Renal cortex interstitium (tissue), 11 donors: ENCODE measurements around the gene NEU4. TPM values are rescaled to one million over a fixed set of nuclear protein-coding genes. Genes with fewer than 3 reads are reported as not detected.
"Not testable (repeated sequence)": the region's sequence is repeated elsewhere in the genome, so short reads cannot be mapped to it uniquely, and the experiment has no call there.

Source experiments
- DNase-seq, 11 donors: peaks; one replicate each; pipeline ENCODE4 v3.0.0-alpha.2; 2013; ENCODE audit warnings: low read depth in 9 of 11, low spot score in 4 of 11; ENCODE audit errors: extremely low read depth in 1 of 11
- polyA plus RNA-seq, 3 donors: library from polyadenylated mRNA; unstranded; fragments of 120-200 nt; gene quantifications; one replicate each; pipeline ENCODE4 v1.2.1, GENCODE V29; 2013; ENCODE audit not compliant: insufficient read length in 3 of 3

NEU4 gene
- polyA plus RNA-seq, 3 donors: 0.56 to 2.2 (median 1.9) TPM

DNA sequence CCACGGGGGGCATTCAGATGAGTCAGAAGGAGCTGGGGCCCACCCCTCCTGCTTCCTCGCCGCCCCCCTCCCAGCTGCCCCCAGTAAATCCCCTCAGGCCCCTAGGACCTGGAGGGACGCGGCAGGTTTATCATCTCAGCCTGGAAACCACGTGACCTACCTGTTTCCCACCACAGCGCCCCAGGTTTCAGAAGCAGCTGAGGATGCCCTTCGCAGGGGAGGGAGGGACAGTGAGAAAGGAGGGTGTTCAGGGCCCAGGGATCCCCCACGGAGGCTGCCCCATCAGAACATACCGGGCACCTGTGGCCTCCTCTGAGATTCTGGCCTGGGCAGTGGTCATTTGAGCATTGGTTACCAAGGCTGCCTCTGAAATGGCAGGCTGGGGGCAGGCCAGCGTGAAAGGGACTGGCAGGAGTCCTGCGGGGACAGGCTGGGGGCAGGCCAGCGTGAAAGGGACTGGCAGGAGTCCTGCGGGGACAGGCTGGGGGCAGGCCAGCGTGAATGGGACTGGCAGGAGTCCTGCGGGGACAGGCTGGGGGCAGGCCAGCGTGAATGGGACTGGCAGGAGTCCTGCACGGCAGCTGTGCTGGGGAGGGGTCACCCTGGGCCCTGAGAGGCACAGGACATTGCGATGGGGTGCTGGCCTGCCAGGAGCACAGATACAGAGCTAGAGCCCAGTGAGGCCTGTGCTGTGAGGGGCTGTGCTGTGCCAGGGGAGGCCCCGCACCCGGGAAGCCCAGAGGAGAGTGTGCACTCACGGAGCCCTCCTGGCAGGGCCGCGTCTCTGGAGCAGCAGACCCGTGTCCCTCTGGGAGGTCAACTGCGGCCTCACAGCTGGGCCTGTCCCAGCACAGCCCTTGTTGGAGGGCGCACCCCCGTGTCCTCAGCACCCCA is 1.6 kb downstream of the NEU4 start:
- DNase-seq: no peak

DNA sequence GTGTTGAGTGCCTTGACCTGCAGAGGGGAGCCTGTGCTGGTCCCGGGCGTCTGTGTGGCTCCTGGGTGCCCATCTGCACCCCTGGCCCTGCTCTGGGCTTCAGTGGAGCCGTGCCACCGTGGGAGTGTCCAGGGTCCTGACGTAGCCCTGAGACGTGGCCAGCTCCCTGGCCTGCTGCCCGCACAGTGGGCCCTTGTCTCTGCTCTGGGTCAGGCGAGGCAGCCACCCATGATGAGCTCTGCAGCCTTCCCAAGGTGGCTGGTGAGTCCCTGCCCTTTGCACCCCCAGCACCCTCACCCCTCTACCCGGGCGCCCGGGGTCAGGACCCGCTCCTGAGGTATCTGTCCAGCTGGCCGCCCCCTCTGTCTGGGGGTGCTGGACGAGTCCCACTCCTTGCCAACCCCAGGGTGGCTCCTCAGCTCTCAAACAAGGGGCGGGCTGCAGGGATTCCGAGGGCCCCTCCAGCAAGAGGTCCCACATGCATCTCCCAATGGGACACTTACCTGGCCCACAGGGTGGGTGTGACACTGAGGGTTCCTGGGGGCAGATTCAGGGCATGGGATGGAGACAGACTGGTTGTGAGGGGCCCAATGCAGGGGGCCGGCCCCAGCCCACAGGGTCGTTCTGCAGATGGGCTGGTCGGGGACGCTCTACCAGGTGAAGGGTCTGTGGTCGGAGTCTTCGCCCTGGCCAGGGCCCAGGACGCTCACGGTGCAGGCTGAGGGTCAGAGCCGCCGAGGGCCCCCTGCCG is 2.4 kb downstream of the NEU4 start:
- DNase-seq: no peak

DNA sequence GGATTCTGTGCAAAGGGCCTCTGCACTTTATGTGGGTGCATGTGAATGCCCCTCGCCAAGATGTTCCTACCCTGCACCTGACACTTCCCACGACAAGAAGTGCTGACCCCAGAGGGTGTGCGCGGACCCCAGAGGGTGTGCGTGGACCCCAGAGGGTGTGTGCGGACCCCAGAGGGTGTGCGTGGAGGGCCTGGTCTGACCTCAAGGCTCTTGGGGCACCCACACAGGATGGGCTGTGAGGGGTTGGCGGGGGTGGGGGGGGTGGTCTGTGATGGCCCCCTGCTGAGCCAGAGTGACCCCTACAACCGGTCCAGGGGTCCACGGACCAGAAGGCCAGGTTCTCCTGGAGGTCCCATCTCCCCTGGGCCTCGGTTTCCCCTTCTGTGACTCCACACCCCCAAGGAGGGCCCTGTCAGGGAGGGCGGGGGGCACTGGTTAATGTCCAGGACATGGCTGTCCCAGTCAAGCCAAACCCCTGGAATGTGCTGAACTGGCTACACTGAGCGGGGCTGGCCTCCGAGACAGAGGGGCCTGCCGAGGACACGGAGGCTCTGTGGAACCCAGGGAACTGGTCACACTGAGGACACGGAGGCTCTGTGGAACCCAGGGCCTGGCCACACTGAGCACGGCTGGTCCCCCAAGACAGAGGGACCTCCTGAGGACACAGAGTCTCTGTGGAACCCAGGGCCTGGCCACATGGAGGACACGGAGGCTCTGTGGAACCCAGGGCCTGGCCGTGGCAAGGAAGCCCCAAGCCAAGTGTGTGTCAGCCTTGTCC is 3.1 kb downstream of the NEU4 start:
- DNase-seq: no peak

DNA sequence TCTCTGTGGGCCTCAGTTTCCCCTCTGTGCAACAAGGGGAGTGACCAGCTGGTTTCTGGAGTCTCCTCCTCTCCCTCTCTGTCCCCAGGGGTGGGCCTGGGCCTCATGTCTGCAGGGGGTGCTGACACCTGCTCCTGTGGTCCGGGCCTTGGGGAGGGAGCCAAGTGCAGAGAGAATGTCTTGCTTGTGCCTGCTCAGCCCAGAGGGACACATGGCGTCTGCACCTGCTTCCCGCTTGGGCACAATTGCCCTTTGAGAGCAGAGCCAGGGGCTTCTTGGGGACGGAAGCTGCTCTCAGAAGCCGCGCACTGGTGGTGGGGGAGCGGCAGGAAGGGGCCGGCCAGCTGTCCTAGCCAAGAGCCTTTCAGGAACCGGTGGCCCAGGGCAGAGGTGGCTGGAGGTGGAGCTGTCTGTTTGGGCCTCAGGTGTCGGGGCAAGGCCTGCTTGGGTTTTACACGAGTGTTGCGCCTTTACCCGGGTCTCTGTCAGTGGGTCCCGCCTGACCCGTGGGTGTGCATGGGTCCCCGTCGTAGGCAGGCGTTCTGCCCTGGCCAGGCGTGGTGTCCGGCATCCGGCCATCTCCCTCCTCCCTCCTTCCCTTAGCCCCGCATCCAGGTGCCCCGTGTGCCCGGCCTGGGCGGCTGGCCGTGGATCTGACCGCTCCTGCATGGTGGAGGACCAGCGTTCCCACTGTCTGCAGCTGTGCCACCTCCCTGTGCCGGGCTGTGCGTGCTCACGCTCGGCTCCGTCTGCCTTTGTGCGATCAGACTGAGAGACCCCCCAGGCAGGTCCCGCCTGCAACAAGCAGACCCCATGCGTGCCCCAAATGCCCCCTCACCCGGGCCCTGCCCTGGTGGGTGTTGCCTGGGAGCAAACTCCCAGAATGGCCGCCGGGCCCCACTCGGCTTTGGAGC is 4.0 kb downstream of the NEU4 start:
- no peak for DNase-seq

DNA sequence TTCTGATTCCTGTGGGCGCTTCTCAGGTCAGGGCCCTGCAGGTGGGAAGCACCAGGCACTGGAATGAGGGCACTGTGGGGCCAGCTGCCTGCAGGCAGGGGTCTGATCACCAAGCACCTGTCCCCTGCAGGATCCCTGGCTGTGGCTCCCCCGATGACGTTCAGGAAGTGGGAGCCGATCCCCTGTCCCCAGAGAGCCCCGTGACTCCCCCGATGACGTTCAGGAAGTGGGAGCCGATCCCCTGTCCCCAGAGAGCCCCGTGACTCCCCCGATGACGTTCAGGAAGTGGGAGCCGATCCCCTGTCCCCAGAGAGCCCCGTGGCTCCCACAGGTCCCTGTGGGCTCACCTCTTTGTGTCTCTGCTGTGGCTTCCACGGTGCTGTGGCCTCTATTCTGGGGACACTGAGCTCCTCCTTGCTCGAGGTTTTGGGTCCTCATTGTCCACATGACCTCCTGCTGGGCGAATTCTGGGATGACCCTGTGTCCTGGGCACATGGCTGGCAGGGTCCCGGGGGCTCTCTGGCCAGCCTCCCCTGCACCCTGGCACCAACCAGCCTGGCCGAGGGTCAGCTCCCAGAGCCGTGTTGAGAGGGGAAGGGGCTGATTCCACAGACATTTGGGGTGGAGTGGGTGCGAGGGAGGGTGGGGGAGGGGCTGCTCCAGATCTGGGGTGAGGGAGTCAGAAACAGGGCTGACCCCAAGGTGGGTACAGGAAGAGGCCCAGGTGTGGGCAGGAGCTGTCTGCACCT is 4.8 kb downstream of the NEU4 start:
- DNase-seq: no peak

DNA sequence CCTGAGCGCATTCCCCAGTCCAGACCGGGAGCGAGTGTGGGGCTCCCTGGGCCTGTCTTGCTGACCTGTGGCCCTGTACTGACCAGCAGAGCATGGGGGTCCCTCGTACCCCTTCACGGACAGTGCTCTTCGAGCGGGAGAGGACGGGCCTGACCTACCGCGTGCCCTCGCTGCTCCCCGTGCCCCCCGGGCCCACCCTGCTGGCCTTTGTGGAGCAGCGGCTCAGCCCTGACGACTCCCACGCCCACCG is 5.3 kb downstream of the NEU4 start:
- DNase-seq: no peak

DNA sequence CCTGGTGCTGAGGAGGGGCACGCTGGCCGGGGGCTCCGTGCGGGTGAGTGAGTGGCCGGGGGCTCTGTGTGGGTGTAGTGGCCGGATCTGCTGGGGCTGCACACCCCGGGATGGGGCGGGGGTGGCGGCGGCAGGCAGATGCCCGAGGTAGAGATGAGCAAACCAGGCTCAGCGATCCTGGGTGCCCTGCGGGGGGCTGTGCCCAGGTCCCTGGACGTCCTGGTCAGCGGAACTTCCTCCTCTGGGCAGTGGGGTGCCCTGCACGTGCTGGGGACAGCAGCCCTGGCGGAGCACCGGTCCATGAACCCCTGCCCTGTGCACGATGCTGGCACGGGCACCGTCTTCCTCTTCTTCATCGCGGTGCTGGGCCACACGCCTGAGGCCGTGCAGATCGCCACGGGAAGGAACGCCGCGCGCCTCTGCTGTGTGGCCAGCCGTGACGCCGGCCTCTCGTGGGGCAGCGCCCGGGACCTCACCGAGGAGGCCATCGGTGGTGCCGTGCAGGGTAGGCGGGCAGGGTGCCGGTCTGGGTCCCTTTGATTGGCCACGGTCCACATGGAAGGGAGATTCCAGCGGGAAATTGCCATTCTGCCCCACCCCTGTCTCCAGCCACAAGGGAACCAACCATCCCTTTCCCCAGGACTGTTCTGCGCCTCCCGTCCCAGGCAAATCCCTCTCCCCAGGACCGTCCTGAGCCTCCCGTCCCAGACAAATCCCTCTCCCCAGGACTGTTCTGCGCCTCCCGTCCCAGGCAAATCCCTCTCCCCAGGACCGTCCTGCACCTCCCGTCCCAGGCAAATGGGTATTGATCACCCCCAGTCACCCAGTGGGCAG is 5.9 kb downstream of the NEU4 start:
- no peak for DNase-seq

DNA sequence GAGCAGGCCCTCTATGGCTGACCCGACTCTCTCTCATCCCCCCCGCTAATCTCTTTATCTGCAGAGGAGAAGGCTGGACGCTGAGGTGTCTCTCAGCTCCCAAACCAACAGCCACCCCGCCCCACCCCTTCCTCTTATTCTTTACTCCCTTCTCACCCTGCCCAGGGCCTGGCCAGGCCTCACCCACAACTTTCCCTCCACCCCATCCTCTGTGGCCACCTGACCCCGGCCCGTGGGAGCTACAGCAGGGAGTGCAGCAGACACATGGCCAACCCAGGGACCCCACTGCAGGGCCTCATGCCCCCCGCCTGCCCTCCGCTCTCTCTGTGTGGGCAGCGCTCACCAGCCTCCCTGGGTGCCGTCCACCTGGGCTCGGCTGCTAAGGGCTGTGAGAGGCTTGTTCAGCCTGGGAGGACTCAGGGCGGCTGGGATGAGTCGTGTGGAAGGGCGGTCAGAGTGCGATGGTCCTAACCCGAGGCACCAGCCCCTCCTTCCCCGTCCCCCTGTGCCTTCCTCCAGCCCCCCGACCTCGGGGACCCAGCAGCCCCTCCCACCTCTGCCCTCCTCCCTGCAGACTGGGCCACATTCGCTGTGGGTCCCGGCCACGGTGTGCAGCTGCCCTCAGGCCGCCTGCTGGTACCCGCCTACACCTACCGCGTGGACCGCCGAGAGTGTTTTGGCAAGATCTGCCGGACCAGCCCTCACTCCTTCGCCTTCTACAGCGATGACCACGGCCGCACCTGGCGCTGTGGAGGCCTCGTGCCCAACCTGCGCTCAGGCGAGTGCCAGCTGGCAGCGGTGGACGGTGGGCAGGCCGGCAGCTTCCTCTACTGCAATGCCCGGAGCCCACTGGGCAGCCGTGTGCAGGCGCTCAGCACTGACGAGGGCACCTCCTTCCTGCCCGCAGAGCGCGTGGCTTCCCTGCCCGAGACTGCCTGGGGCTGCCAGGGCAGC is 6.8 kb downstream of the NEU4 start:
- no peak for DNase-seq

DNA sequence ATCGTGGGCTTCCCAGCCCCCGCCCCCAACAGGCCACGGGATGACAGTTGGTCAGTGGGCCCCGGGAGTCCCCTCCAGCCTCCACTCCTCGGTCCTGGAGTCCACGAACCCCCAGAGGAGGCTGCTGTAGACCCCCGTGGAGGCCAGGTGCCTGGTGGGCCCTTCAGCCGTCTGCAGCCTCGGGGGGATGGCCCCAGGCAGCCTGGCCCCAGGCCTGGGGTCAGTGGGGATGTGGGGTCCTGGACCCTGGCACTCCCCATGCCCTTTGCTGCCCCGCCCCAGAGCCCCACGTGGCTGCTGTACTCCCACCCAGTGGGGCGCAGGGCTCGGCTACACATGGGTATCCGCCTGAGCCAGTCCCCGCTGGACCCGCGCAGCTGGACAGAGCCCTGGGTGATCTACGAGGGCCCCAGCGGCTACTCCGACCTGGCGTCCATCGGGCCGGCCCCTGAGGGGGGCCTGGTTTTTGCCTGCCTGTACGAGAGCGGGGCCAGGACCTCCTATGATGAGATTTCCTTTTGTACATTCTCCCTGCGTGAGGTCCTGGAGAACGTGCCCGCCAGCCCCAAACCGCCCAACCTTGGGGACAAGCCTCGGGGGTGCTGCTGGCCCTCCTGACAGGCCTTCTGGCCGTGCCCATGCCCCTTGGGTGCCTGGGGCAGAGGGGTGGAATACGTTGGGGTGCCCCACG is 7.6 kb downstream of the NEU4 start:
- DNase-seq: no peak

DNA sequence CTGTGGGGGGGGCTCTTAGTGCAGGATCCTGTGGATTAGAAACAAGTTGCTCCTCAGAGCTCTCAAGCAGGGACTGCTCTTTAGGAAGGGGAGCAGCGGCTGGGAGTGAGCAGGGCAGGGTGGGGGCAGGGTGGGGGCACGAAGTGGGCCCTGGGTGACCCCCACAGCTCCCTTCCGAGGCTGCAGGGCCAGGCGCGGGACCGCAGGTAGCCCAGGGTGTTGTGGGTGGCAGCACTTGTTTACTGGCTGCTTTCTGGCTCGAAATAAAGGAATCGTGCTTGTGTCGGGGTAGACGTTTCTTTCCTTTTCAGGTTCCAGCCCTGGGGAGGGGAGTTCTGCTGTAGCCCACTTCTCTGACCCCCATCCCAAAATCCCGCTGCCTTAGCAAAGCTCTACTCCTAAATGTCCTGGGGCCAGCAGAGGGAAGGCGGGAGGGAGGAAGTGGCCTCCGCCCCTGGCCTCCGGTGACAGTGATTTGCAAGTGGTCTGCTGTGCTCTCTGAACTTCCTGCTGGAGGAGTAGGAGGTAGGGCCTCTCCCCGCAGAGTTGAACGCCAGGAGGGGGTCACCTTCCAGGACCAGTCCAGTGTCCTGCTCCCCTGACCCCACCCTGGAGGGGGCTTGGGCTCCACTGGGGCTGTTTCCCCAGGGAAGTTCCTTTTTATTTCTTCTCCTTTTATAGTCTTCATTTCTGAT is 8.3 kb downstream of the NEU4 start:
- no peak for DNase-seq

DNA sequence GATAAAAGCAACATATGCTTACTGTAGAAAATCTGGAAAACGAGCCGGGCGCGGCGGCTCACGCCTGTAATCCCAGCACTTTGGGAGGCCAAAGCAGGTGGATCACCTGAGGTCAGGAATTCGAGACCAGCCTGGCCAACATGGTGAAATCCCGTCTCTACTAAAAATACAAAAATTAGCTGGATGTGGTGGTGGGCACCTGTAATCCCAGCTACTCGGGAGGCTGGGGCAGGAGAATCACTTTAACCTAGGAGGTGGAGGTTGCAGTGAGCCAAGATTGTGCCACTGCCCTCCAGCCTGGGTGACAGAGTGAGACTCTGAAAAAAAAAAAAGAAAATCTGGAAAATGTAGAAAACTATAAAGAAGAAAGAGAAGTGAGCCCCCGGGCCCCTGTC is 8.8 kb downstream of the NEU4 start:
- DNase-seq: not testable (repeated sequence)

DNA sequence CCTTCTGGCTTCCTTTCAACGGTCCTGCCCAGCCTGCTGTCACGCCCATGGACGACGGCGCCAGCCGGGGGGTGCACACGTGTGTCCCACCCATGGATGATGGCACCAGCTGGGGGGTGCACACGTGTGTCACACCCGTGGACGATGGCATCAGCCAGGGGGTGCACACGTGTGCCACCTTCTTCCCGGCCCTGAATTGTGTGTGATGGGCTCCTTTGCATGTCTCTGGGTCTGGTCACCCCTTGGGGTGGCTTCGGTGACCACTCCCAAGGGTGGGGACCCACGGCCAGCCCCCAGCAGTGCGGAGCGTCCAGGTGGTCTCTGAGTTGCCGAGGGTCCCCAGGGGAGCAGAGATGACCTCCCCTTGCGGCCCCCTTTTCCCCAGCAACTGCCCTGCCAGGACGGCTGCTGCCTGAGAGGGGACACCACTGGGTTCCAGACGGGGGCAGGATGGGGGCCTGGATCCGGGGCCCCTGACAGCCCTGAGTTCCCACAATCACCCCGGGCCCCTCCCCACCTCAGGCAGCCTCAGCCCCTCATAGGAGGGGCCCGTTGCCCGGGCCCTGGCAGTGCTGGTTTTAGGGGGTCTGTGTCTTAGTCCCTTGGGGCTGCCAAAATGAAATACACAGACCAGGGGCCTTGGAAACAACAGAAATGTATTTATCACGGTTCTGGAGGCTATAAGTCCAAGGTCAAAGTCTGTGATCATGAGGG is 9.4 kb downstream of the NEU4 start:
- no peak for DNase-seq

DNA sequence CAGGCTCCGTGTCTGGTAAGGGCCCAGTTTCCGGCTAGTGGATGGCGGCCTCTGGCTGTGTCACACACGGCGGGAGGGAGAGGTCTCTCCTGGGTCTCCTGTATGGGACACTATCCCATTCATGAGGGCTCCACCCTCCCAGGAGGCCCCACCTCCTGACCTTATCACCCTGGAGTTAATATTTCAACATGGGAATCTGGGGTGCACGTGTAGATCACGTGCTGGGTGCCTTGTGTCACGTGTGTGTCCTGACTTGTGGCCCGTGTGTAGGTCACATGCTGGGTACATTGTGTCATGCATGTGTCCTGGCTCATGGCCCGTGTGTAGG is 9.9 kb downstream of the NEU4 start:
- no peak for DNase-seq

DNA sequence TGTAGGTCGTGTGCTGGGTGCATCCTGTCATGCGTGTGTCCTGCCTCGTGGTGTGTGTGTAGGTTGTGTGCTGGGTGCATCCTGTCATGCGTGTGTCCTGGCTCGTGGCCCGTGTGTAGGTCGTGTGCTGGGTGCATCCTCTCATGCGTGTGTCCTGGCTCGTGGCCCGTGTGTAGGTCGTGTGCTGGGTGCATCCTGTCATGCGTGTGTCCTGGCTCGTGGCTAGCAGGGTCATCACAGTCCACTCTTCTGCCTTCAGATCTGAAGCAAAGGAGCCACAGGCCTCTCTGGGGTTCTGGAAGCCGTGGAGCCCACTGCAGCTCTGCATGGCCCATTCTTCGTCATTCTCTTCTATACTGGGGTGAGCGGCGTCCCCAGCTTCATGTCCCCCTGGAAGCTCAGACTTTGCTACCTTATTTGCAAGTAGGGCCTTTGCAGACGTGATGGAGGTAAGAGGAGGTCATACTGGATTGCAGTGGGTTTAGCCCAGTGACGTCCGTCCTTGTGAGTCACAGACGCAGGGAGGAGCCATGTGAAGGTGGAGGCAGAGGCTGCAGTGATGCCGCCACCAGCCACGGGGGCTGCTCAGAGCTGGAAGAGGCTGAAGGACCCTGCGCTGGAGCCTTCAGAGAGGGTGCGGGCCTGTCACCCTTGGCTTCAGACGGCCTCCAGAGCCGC is 11.1 kb downstream of the NEU4 start:
- not testable (repeated sequence) for DNase-seq
